Raji (cell line): ENCODE measurements around the gene LDB2.

Source experiments
- POLR2A ChIP-seq: IDR thresholded peaks from 2 replicates; pipeline ENCODE4 v1.6.1; 2011; ENCODE audit warnings: low read depth, low read length, control low read depth; ENCODE audit not compliant: insufficient read depth

LDB2 gene

DNA sequence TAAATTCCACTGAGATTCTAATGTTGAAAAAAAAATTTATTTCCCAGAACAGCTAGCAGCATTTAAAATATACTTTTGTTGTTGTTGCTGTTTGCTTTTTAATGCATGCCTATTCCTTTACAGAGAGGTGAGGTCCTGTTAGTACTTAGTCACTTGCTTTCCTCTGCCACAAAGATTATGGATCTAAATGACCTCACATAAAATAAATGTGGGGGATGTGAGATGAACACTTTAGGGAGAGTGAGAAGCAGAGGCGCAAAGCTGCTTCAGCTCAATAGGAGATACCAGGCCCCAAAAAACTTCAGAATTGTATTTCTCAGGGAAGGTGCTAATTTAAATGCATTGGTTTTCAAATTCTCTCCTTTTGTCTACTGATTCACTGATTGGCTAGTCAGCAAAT, 4.0 kb downstream of the LDB2 start:
- no peak for TF ChIP-seq POLR2A

DNA sequence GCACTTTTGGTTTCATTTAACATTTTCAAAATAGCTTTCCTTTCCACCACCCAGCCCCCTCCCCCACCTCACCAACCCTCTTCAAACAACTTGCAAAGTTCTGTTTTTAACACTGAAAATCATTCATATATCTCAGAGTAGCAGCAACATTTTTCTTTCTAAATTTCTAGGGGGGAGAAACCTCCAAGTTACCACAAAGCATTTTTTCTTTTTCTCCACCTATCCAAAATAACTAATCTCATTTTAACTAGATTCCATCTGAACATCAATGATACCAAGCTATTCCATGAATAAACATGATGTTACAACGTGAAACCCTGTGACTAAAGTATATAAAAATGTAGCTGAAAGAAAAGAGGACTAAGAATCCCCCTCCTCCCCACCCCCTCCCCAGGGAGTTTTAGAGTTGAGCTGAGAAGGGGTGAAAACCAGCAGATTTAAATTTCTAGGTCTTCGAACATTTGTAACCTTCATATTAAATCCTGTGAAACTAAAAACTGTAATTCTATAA, 5.2 kb downstream of the LDB2 start:
- no peak for TF ChIP-seq POLR2A

DNA sequence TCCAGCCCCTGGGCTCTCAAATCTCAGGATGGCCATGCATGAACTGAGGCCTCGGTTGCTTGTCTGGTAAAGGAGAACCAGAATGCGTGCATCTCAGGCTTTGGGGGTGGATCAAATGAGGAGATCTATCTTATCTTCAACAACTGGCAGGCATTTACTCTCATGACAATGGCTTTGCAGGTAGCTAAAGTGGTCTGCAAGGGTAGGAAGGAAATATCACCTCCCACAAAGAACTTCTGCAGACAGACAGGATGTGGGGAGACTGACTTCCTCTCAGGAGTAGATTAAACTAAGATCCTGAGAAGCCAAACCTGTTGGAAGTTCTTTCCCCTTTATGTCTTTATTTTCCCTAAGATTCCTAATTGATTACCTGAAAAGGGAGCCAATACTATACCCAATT, 7.8 kb downstream of the LDB2 start:
- no peak for TF ChIP-seq POLR2A

DNA sequence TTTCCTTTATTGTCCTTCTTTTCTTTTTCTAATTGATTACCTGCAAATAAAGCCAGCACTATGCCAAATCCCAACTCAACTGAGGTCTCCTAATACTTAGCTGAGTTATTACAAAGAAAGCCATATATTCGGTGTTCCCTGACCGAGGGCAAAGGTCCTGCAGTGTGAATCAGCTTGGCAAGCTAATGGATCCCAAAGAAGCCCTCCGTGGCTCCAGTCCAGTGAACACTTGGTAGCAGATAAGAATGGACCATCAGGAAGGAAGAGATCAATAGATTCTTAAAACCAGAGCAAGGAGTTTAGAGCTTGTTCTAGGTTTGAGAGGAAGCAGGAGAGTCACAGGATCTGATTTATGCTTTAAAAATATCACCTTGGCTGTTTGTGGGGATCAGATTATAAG, 8.5 kb downstream of the LDB2 start:
- no peak for TF ChIP-seq POLR2A

DNA sequence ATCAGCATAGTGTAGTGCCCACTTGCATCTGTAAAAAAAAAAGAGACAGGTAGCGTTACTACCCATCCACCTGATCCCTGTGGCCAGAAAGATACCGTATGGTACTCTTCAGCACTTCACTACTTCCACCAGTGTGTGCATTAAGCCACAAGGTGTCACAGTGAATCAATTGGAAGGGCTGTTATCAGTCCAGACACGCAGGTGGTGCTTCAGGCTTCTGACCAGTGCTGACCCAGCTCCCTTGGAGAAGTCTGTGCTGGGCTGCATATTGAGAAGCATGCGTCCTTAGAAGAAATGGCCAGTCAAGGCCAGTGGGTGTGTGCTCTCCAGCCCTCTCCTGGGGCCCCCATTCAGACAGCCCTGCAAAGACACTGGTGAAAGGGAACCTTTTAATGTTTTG, 10.6 kb downstream of the LDB2 start:
- no peak for TF ChIP-seq POLR2A

DNA sequence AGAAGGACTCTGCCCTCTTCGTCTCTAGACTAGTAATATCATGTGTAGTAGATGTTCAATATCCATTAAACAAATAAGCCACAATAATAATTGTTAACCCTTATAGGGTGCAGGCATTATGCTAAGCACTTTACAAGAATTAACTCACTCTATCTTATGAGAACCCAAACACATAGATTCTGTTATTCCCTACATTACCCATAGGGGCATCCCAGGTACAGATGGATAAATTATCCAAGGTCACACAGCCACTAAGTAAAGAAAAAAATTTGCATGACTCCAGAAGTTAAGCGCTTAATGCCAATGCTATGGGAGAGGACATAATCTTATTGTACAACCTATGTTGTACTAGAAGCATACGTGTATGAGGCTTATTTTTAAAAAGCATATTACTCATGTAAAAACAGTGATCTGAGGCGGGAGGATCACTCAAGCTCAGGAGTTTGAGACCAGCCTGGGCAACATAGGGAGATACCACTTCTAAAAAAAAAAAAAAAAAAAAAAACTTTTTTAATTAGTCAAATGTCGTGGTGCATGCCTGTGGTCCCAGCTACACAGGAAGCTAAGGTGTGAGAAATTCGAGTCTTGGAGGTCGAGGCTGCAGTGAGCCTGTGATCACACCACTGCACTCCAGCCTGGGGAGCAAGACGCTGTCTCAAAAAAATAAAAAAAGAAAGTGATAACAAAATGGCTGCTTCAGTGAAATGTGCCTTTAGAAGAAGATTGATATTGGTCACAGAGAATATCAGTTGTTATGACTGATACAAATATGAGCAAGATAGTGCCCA, 13.6 kb downstream of the LDB2 start:
- TF ChIP-seq POLR2A, result no peak

DNA sequence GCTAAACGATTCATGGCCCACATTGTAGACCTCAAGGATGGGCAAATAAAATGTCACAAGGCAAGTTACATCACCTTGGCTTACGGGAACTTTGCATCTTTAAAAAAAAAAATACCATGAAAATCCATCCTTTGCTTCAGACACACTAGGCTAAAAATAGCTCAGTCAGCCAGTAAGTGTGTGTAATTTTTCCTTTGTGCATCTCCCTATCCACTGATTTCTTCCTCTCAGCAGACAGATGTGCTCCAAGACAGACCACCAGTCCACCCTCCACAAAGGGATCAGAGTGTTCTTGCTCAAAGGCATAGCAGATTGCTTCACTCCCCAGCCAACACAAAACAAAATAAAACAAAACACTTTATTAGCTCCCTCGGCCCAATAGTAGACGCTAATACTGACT, 14.6 kb downstream of the LDB2 start:
- TF ChIP-seq POLR2A, result no peak

DNA sequence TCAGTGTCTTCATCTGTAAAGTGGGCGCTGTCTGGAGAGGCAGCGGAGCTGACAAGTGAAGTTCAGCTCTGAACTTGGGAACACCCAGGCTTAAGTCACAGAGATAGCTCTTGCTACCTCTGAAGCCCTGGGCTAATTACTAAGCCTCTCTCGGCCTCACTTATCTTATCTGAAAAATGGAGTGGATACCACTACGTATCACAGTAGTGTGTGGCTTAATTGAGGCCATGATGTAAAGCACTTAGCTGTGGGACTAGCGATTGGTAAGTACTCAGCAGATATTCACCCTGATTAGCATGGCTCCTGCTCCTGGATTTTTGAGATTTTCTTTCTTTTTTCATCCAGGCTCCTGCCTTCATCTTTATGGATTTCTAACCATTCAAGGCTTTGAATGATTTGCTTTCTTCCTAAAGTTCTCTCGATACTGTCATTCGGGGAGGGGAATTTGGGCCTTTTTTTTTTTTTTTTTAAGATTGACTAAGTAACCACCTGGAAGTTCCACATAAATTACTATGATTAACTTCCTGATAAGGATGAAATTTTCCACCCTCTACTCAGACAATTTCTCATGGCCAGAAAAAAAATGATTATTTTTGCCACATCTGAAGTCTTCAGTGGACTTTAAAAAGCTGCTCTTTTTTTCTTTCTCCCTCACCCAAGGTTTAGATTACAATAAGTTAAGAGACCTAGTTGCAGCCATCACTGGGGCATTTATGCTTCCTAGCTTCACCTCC, 17.1 kb downstream of the LDB2 start:
- no peak for TF ChIP-seq POLR2A

DNA sequence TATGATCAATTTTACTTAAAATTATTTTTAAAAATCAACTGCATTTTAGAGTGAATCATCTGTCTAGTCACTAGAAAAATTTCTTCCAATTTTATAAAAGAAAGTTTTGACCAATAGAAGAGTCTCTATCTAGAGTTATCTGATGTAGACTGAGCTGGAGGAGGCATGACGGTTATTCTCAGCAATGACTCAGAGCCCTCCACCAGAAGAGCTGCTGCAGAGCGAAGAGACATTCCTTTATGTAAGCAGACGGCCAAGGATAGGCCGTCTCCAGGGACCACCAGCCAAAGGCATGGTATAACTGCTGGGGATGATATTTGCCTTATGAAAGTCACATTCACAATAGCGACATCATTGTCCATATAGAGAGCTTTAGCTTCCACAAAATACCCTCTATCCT, 23.0 kb downstream of the LDB2 start:
- no peak for TF ChIP-seq POLR2A

DNA sequence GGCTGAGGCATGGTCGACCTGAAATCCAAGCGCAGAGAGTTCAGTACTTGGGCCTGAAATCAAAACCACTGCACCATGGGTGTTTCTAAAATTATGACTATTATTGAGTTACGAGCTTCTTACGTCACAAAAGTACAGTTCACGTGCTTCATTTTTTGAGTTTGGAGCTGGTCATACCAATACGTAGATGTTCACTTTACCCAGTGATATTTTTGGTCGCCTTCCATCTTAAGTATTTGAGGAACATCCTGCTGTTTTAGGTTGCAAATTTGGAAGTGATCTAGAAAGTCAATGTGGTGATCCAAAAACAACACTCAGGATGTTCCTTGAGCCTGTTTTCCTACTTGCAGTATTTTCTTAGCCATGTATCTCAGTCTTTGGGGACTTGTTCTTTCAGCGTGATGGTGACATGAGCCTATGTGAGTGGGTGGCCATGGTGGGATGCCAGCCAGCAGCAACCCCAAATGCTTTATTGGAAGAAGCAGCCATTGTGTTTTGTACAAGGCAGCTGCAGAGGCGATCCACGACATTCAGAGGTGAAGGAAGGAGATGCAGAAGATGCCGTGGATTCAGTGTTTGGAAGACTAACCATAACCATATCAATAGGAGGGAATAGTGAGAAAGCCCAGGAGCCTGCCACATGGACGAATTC, 28.7 kb downstream of the LDB2 start:
- no peak for TF ChIP-seq POLR2A

DNA sequence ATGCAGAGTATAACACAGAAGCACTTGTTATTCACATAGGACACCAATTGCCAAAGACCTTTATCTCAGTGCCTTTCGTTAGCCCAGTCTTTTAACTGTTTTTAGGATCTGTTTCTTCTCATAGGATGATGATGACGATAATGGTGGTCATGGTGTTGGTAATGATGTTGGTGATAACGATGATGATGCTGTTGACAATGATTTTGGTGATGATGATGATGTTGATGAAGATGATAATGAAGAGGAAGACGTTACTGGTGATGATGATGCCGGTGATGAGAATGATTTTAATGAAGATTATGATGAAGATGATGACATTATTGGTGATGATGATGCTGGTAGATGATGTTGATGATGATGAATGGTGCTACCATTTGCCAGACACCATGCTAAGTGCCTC, 29.8 kb downstream of the LDB2 start:
- no peak for TF ChIP-seq POLR2A

DNA sequence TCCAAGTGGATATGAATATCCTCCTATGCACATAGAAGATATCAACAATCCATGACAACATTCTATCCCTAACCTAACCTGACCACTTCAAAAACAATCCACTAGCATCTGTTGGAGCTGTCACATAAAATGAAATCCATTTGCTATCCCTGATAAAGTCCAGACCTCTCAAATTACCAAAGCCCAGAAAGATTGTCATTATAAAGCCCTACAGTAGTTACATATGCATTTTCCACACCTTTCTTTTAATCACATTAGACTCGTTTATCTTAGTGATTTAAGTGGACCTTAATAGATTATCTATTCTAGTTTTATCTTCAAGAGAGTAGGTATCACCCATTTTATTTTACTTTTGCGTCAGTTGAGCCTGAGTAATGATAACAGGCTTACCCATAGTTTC, 30.6 kb downstream of the LDB2 start:
- no peak for TF ChIP-seq POLR2A

DNA sequence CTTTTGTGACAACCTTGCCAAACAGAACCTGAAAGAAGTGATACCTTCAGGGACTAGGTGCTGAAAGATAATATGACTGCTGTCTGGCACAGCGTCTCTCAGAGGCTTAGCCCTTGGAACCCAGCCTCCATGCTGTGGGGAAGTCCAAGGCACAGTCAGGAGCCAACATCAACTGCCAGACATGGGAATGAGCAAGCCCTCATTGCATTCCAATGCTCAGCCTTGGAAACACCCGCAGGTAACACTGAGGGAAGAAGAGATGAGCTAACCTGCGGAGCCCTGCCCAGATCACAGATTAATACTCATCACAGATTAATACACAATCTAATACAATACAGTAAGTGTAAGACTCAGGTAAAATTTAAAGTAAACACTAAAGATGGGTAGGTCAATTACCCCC, 31.5 kb downstream of the LDB2 start:
- no peak for TF ChIP-seq POLR2A

DNA sequence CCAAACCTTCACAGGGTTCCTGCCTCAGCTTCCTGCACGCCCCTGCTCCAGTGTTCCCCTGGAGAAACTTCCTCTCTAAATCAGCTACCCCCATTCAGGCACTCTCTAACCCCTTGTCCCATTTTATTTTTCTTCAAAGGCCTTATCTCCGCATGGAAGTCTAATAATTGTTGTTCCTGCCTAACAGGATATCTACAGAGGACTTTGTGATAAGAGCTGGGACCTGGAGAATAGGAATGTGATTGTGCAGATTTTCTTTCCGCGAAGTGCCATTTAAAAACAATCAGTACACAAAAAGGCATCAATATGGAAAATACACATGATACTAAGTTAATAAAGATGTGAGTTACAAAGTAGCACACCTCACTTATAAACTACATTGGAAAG, 32.6 kb downstream of the LDB2 start:
- no peak for TF ChIP-seq POLR2A

DNA sequence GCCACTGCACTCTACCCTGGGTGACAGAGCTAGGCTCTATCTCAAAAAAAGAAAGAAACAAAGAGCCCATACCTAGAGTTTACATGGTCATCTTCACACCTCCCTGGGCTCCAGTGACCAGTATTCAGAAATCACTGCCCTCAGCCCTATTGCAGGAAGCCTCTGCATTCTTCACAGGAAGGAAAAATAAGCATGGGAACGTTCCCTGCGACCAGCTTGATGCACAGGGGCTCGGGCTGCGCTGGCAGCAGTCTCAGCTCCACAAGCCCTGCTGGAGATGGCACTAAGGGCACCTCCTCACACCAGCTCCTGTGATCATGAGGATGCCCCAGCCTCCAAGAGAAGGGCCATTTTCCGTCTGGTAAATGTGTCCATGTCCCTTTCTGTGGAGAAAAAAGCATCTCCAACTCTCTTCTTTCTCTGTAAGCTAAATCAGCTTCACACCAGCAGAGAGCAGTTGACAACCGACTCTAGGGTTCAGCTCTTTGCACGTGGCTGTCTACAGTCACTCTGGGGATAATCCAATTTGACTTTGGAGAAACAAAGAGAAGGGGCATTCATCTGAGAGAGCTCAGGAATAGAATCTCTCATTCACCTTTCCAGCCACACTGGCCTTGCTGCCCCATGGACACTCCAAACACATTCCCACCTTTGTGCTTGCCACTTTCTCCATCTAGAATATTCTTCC, 33.1 kb downstream of the LDB2 start:
- TF ChIP-seq POLR2A, result no peak

DNA sequence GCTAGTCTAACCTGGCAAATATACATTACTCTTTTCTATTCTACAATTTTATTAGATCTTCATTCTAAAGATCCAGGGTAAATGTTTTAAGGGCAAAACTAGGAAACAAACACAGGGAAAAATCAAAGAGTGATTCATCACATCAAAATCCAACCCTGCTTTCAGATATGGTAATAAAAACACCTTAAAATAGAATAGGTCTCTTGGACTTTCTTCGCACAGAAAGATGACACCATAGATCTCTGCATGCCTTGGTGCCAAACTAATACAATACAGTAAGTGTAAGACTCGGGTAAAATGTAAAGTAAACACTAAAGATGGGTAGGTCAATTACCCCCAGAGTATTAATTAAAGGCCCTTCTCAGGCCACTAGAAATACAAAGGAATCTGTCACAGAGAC, 34.2 kb downstream of the LDB2 start:
- TF ChIP-seq POLR2A, result no peak

DNA sequence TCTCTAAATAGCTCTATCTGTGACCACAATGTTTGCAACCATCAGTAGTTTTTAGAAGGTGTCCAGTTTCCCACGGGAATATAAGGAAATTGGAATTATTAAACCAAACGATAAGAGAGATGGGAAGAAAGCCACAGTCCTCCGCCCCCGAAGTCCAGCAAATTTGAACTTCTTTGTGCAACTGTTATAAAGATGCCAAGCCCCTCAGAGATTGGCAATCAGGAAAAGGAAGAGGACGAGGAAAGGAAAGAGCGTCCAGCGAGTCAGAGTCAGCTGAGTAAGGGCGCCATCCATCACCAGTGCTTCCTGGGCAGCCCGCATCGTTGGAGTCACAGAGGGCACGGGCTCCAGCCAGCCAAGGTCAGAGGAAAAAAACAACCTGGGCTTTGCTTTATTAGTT, 35.7 kb downstream of the LDB2 start:
- no peak for TF ChIP-seq POLR2A
